GM12878 (cell line): ENCODE results near the gene KDM4C. TPM values are rescaled to one million over a fixed set of nuclear protein-coding genes. Genes with fewer than 3 reads are reported as not detected.

Experiments used
- ATAC-seq: fragments of 200-7000 bp; cut with Tn5 transposase; 3 replicates; pipeline ENCODE4 v1.9.1; 2020; ENCODE audit warnings: mild to moderate bottlenecking, moderate library complexity
- BruUV-seq: library from RNA; stranded (reverse); fragments of 400-500 nt; replicated peaks from 2 replicates; lab custom pipeline; 2021; lab: Mats Ljungman, UMichigan
- CTCF ChIA-PET: fragments of 300-600 bp; sonication (Branson Sonifier 250); formaldehyde crosslinking; extraction: SDS; loops from one replicate; lab custom pipeline; 2021; ENCODE audit warnings: inconsistent platforms; lab: Yijun Ruan, JAX
- POLR2A ChIA-PET: fragments of 350-600 bp; formaldehyde crosslinking; extraction: SDS; loops from one replicate; lab custom pipeline; 2021; ENCODE audit warnings: inconsistent platforms; lab: Charles Lee
- RAD21 ChIA-PET: fragments of 300-600 bp; sonication (Branson Sonifier 250); formaldehyde crosslinking; loops from one replicate; lab custom pipeline; 2023; ENCODE audit warnings: antibody characterized with exemption; ENCODE audit not compliant: unreplicated experiment; lab: Charles Lee
- SMC1A ChIA-PET: fragments of 300-600 bp; sonication (Branson Sonifier 250); formaldehyde crosslinking; loops from one replicate; lab custom pipeline; 2023; ENCODE audit not compliant: unreplicated experiment, uncharacterized antibody; lab: Charles Lee
- DNase-seq: peaks from one replicate; pipeline ENCODE4 v3.0.0-alpha.2; 2011; ENCODE audit warnings: low read depth, low spot score
- FAIRE-seq: peaks from 3 replicates; lab custom pipeline; 2011; peaks lifted over from hg19 to GRCh38; lab: Jason Lieb, UNC
- H2AFZ ChIP-seq: 2 replicates; pipeline ENCODE4 v1.6.0; 2011; ENCODE audit warnings: low read depth, low read length, control low read depth; ENCODE audit not compliant: control insufficient read depth
- H3K27ac ChIP-seq: 2 replicates; pipeline ENCODE4 v1.5.1; 2011; ENCODE audit warnings: control low read depth; ENCODE audit not compliant: control insufficient read depth, insufficient read depth
- H3K27me3 ChIP-seq, 2 experiments: replicated peaks in 1 of 2; 2 replicates each; pipeline versions ENCODE4 v1.6.0 to v1.6.1; 2011; ENCODE audit warnings: low read length in 1 of 2; ENCODE audit not compliant: control insufficient read depth in 2 of 2, insufficient read depth in 2 of 2
- H3K36me3 ChIP-seq, 2 experiments: 2 replicates each; pipeline ENCODE4 v1.5.1; 2011; ENCODE audit warnings: low read length in 1 of 2; ENCODE audit not compliant: control insufficient read depth in 2 of 2, insufficient read depth in 2 of 2
- H3K4me1 ChIP-seq: 2 replicates; pipeline ENCODE4 v1.6.1; 2011; ENCODE audit warnings: mild to moderate bottlenecking, low read length, moderate library complexity, mixed read lengths; ENCODE audit not compliant: control insufficient read depth, insufficient read depth
- H3K4me2 ChIP-seq: 2 replicates; pipeline ENCODE4 v1.6.0; 2011; ENCODE audit warnings: control low read depth; ENCODE audit not compliant: control insufficient read depth, insufficient read depth
- H3K4me3 ChIP-seq: fragments of 200-600 bp; sonication (generic); 2 replicates; pipeline ENCODE4 v1.5.1; 2016
- H3K79me2 ChIP-seq: 2 replicates; pipeline ENCODE4 v1.6.0; 2011; ENCODE audit warnings: low read length; ENCODE audit not compliant: control insufficient read depth, insufficient read depth
- H3K9ac ChIP-seq: 2 replicates; pipeline ENCODE4 v1.8.0; 2011; ENCODE audit warnings: low read length, control low read depth, mixed read lengths; ENCODE audit not compliant: control insufficient read depth, insufficient read depth
- H3K9me3 ChIP-seq: replicated peaks from 3 replicates; pipeline ENCODE4 v1.5.1; 2011; ENCODE audit warnings: mild to moderate bottlenecking, low read length; ENCODE audit not compliant: control insufficient read depth, insufficient read depth
- H4K20me1 ChIP-seq: 2 replicates; pipeline ENCODE4 v1.6.0; 2011; ENCODE audit not compliant: control insufficient read depth, insufficient read depth
- ATF7 ChIP-seq: fragments of 450-650 bp; IDR thresholded peaks from 2 replicates; pipeline ENCODE4 v1.6.1; 2016; ENCODE audit warnings: low read depth, mild to moderate bottlenecking
- ESRRA ChIP-seq: IDR thresholded peaks from 2 replicates; pipeline ENCODE4 v1.6.1; 2012; ENCODE audit warnings: mild to moderate bottlenecking, low read length, improper control_type of control experiment
- JUNB ChIP-seq: IDR thresholded peaks from 2 replicates; pipeline ENCODE4 v1.6.1; 2016; ENCODE audit warnings: antibody characterized with exemption, mild to moderate bottlenecking
- RUNX3 ChIP-seq: IDR thresholded peaks from 2 replicates; pipeline ENCODE4 v1.6.1; 2012; ENCODE audit warnings: low read length, inconsistent platforms
- ZBTB4 ChIP-seq: fragments of 450-650 bp; formaldehyde crosslinking; IDR thresholded peaks from 2 replicates; pipeline ENCODE4 v1.4.0; 2022; ENCODE audit warnings: mild to moderate bottlenecking, moderate library complexity
- ZNF384 ChIP-seq: IDR thresholded peaks from 2 replicates; pipeline ENCODE4 v1.6.1; 2012; ENCODE audit warnings: low read depth, mild to moderate bottlenecking, low read length, improper control_type of control experiment, borderline replicate concordance
- WGBS: methylation state at CpG from one replicate; pipeline ENCODE4 v1.1.6; 2016; ENCODE audit warnings: low lambda C conversion rate; ENCODE audit not compliant: insufficient replicate concordance, insufficient coverage; ENCODE audit errors: missing lambda C conversion rate; 5-methylcytosine and 5-hydroxymethylcytosine counted together
- in situ Hi-C: fragments of 300-500 bp; cut with MboI; formaldehyde crosslinking; loops from 9 replicates; pipeline ENCODE4 v1.14.3; 2018; ENCODE audit warnings: mixed read lengths
- intact Hi-C: fragments of 100-400 bp; cut with micrococcal nuclease; formaldehyde crosslinking; loops from one replicate; pipeline ENCODE4 v1.14.2; 2022; ENCODE audit not compliant: unreplicated experiment
- polyA plus RNA-seq, 11 experiments: library from polyadenylated mRNA; depleted of rRNA in 4 of 11; unstranded in 6 of 11; stranded (reverse) in 5 of 11; fragments of >200 nt; fragmentation: Nextera tagmentation in 4 of 11; fragmentation: Illumina TruSeq in 1 of 11; extraction: Ambion mirVana in 4 of 11; extraction: Trizol in 1 of 11; gene quantifications; 1 replicate in 1 of 11; 2 replicates in 10 of 11; pipeline versions ENCODE4 v1.2.1 to v1.2.3, GENCODE V29; 2011 to 2016; ENCODE audit warnings: inconsistent platforms in 2 of 11, missing spikeins in 2 of 11, low read depth in 1 of 11
- total RNA-seq, 4 experiments: library from RNA; depleted of rRNA in 3 of 4; stranded (reverse); fragments of >200 nt in 3 of 4; fragmentation: Illumina TruSeq in 1 of 4; extraction: Trizol in 1 of 4; gene quantifications; 2 replicates each; pipeline versions ENCODE4 v1.2.1 to v1.2.3, GENCODE V29; 2013 to 2021

KDM4C gene
- total and polyA plus RNA-seq, 10 of the 15 experiments (the other 5 are each of a cell fraction or from before 2014, with no cell fraction given): 6.8 to 41.2 (median 20.1) TPM

- FAIRE-seq: no peak
- in situ Hi-C loops: loop anchor here (25.0 kb wide), 2 partner anchors 614 to 864 kb away; partner anchors contain the start of gene DMAC1
- RAD21 ChIA-PET: no interaction called here
Measured at GRCh38 chr9:6923086-6923485, 165.3 kb downstream of the KDM4C start.

More at GRCh38 chr9:6923086-6923485, 165.3 kb downstream of the KDM4C start:
- POLR2A ChIA-PET: interaction anchor here (0.8 kb wide), 1 partner anchor 9 kb away, joined by 3 read pairs; no protein-coding TSS in a partner anchor
- intact Hi-C loops: no loop called here
- Histone ChIP-seq H3K27ac (no peak overlapping the region), H4K20me1 (no peaks in the 10 kb centered on the region), H3K9me3 (no peaks in the 10 kb centered on the region; the same call in 1 of the 3 replicates), H3K4me2 (no peak overlapping the region), H3K4me1 (peaks cover 15% of the 10 kb centered on the region), H3K4me3 (no peak overlapping the region), H3K27me3 (no peaks in the 10 kb centered on the region), H3K9ac (no peak overlapping the region), H2AFZ (no peak overlapping the region), H3K79me2 (no peaks in the 10 kb centered on the region; the same call in none of the 2 replicates), H3K36me3 (peaks cover 0 to 3% of the 10 kb centered on the region in 2 experiments; a peak in 1 of 4 replicates)
- CTCF ChIA-PET: interaction anchor here (0.5 kb wide), 1 partner anchor 96 kb away, joined by 3 read pairs; no protein-coding TSS in a partner anchor
- DNase-seq: no peak
- SMC1A ChIA-PET: interaction anchor here (1.6 kb wide), 1 partner anchor 11 kb away, joined by 3 read pairs; no protein-coding TSS in a partner anchor
- no peak for ATAC-seq
- 64% methylated on average over 5 of the region's 5 CpGs for WGBS
- no TSS peak for BruUV-seq
- TF ChIP-seq ESRRA: no peak
- no peak for TF ChIP-seq ZBTB4 (CRISPR knock-in tag)
- TF ChIP-seq JUNB: peak; percentile 59
- peak; percentile 54; the same call in 1 of the 2 replicates for TF ChIP-seq ZNF384
- TF ChIP-seq RUNX3: peak; percentile 43
- no peak for TF ChIP-seq ATF7
